Measurements from ENCODE around the gene POU2F1.

Gene POU2F1

GRCh38 chr1:167373986-167374385 is 153.3 kb downstream of the POU2F1 start:
- FAIRE-seq = no peak

- FAIRE-seq = peak; percentile 36
Measured at GRCh38 chr1:167375949-167376348, 155.3 kb downstream of the POU2F1 start.

GRCh38 chr1:167387251-167387910 is 166.7 kb downstream of the POU2F1 start:
- no peak for FAIRE-seq

DNA sequence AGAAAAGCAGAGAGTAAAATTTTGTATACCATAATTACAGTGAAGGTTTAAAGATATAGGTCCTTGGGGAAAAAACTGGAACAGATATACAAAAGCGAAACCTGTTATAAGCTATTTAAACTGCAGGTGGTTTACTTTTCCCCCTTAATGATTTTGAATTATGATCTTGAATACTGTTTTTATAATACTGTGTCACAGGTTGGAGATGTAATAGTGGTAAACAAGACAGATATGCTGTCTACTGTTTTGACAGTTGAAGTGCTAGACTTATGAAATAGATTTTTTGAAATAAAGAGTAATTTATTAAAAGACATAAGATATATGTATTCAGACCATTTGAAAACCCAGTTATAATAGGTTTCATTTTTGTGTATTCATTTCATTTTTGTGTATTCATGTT is 168.3 kb downstream of the POU2F1 start:
- peak; percentile 61 for FAIRE-seq

DNA sequence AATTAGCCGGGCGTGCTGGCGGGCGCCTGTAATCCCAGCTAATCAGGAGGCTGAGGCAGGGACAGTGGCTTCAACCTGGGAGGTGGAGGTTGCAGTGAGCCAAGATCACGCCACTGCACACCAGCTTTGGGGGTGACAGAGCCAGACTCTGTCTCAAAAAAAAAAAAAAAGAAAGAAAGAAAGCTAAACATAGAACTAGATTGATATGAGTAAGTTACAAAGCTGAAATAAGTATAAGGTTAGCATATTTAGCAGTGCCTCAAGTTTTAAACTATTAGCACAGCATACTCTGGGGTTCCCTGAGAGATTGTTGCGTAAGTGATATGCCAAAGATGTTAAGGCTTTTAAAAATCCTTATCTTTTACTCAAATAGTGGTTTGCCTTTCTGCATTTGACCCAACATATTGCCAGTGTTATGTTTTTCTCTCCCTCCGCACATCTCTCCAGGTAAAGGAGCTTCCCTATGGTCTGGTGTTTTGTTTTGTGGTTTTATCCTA is 171.6 kb downstream of the POU2F1 start:
- no peak for FAIRE-seq

- FAIRE-seq = peak; percentile 76
Measured at GRCh38 chr1:167400359-167400953, 179.8 kb downstream of the POU2F1 start.

DNA sequence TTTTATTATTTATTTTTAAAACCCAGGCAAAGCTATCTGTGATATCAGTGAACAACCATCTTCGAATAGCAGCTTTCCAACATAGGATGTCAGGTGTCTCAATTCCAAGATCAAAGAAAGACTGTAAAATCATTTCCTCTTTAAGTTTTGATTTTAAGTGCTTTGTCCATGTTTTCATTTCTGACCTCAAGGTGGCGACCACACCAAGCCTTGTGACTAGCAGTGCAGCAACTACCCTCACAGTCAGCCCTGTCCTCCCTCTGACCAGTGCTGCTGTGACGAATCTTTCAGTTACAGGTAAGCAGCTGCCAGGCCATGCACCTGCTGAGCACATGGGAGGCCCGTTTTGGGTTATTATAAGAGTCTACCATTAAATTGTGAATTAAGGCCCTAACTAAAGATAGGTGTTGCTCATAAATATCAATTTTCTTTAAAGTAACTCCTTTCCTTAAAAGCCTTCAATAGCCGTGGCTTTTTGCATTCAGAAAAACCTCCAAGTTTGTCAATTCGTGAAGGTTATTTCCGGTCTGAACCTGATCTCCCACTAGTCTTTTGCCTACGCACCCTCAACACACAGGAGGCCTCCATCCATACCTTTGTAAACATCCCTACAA is 180.7 kb downstream of the POU2F1 start:
- FAIRE-seq = peak; percentile 81

GRCh38 chr1:167404161-167404888 is 183.6 kb downstream of the POU2F1 start:
- FAIRE-seq = no peak

GRCh38 chr1:167404908-167405307 is 184.2 kb downstream of the POU2F1 start:
- FAIRE-seq = no peak

DNA sequence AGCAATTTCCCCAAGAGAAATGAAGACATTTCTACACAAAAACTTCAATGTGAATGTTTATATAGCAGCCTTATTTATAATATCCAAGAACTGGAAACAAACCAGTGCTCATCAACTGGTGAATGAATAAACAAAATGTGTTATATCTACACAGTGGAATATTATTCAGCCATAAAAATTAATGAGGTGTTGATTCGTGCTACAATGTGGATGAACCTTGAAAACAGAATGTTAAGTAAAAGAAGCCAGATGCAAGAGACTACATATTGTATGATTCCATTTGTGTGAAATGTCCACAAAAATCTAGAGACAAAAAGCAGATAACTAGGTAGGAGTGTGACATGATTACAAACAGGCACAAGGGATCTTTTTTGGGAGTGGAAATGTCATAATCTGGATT is 187.7 kb downstream of the POU2F1 start:
- no peak for FAIRE-seq

- FAIRE-seq = no peak
Measured at GRCh38 chr1:167409183-167409582, 188.5 kb downstream of the POU2F1 start.

GRCh38 chr1:167412072-167412471 is 191.4 kb downstream of the POU2F1 start:
- no peak for FAIRE-seq

- no peak for FAIRE-seq
Measured at GRCh38 chr1:167412920-167413319, 192.2 kb downstream of the POU2F1 start.

DNA sequence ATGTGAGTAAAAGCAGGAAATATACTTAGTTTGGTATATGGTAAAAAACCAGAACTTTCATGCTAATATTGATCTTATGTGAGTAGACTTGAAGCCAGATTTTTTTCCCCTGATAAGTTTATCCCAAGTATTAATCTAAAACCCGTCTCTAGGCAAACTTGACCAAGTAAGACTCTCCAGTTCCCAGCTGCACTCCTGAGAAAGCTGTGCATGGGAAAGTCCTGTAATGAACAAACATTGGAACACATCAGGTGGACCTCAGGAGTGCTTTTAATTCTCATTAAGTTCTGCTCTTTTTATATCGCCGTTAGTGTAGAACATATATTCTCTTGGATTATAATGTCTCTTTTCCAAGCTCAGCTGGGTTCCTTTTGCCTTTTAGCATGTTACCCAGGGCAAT is 192.6 kb downstream of the POU2F1 start:
- no peak for FAIRE-seq

DNA sequence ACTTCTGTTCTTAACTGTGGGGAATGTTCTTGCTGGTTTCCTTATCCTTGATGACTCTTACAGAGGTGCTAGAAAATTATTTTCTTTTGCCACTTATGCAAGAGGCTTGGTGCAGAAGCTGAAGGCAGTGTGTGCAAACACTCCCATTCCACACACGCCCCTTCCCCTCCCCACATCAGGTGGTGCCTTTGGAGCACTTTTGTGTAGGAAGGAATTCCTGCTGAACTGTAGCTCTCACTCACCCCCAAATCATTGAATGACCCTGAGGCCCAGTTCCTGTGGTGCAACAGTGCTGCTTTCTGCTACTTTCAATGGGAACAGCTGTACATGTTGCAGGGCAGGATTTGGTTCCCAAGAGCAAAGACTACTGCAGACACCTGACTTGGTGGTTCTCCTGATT is 195.8 kb downstream of the POU2F1 start:
- FAIRE-seq = no peak

DNA sequence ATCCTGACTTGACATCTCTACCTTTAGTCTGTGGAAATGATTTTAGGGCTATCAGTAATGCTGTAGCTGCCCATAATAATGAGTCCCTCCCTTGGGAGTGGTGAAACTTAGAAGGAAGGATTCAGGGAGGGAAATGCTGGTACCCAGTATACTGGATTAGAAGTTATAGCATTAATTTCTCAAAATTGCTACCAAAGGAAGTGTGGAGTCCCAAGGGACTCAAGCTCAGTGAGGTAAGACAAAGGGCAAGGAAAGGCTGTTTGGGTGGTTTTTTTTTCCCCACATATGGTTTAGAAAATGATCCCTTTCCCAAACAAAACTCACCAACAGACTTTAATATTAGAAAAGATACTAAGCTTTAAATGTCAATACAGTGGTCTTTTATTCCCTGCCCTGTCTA is 197.7 kb downstream of the POU2F1 start:
- FAIRE-seq = no peak

DNA sequence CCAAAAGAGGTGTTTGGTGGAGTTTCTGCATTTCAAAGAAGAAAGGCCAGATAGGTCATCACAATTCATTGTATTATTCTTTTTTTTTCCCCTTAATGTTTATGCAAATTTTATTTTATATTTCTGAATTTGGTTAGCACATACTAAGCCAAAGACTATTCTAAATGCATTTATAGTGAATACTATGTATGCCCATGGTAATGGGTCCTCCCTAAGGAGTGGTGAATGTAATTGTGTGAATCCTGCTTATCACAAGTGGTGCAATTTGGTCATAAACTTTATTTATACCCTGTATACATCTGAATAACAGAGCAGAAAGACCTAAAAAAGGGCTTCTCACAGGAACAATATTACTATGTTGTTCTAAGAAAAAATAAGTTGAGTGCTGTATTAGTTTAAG is 198.6 kb downstream of the POU2F1 start:
- no peak for FAIRE-seq

DNA sequence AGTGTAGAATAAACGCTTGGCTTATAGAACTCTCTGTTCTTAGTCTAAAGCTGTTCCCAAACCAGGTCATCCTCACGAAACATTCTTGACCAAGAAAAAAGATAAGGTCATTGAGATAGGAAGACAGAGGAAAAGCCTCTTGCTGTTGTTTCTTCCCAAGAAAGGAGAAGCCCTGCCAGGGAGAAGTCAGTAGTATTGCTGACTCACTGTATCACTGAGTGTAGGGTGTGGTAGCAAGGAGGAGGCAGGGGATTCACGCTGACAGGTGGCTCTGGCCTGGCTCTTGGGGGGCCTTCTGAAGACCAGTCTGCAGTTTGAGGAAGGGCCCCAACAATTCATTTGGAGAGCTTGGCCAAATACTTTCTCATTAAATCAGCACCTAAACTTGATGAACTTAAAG is 199.8 kb downstream of the POU2F1 start:
- FAIRE-seq = no peak

DNA sequence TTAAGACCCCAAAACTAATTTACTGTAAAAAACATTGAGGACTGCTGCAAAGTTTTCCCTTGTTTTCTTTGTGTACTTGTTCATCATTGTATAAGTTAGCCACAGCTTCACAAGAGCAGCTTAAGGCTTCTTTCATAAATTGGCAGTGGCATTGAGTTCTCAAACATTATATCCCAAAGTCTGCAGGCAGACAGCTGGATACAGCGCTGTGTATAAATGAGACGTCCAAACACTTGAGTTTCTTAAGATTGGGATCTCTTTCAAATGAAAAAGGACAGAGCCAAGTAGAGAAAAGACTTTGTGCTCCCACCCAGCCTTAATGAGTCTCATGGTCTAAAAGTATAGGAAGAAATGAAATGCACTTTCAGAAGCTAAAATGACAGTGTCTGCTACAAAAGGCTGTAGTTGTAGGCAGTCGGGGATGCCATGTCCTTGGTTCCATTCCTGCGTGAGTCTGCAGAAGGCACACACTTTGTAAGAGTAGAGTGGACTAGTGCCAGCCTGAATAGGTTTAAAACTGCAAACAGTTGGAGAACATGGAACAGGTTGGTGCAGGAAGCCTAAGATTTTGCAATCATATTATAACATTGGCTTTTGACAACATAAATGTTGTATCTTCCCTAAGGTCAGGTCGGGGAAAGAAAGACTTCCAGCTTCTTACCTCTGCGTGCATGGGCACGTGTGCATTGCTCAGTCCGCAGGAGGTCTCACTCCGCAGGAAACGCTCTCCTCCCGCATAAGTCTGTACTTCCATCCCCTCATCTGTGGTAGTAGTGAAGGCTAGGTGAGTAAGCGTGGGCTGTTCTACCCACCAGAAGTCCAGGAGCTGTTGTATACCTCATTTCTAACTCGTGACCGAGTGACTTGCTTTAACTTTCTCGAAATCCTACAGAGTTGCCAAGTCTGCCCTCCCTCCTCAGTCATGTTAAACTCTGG is 203.3 kb downstream of the POU2F1 start:
- no peak for FAIRE-seq

- no peak for FAIRE-seq
Measured at GRCh38 chr1:167425482-167425881, 204.8 kb downstream of the POU2F1 start.

DNA sequence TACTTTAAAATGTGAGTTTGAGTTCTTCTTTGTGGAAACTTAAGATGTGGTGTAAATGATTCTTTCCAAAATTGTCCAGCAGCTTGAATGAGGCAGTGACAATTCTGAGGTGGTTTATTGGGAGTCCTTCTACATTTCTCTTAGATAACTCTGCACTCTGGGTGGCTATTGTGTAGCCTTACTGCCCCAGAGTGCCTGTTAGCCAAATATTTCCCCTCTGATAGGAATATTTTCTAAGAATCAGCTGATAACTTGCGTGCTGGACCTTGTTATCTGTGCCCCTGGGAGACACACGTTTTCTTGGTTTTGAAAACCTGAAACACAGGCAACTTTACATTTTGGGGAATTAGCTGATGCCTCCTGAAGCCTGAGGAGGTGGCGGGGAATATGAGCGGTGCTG is 206.0 kb downstream of the POU2F1 start:
- no peak for FAIRE-seq

- no peak for FAIRE-seq
Measured at GRCh38 chr1:167427848-167428247, 207.2 kb downstream of the POU2F1 start.

GRCh38 chr1:167428395-167428794 is 207.7 kb downstream of the POU2F1 start:
- FAIRE-seq = no peak

All from islet of Langerhans (tissue), 1 donor.